Esophagus mucosa (tissue), 1 donor: Measurements from ENCODE around the gene IL19. TPM values are rescaled to one million over a fixed set of nuclear protein-coding genes. Genes with fewer than 3 reads are reported as not detected.
"Not testable (repeated sequence)": the region's sequence is repeated elsewhere in the genome, so short reads cannot be mapped to it uniquely, and the experiment has no call there.

Experiments used
- ATAC-seq: fragments of 200-7000 bp; cut with Tn5 transposase; one replicate; pipeline ENCODE4 v1.9.1; 2020
- total RNA-seq: library from RNA; stranded (reverse); gene quantifications from one replicate; pipeline ENCODE4 v1.2.4, GENCODE V29; 2023
- donor health status: DM: yes; HTN: yes; CAD: no.

Gene IL19
- total RNA-seq, 1 donor from 2014 or later = 5.5 TPM

- ATAC-seq = peak; percentile 63
Measured at GRCh38 chr1:206834711-206835110, 64.1 kb downstream of the IL19 start.

GRCh38 chr1:206835186-206835585 lies 64.6 kb downstream of the IL19 start:
- no peak for ATAC-seq

GRCh38 chr1:206836111-206836510 lies 65.5 kb downstream of the IL19 start:
- ATAC-seq = no peak

DNA sequence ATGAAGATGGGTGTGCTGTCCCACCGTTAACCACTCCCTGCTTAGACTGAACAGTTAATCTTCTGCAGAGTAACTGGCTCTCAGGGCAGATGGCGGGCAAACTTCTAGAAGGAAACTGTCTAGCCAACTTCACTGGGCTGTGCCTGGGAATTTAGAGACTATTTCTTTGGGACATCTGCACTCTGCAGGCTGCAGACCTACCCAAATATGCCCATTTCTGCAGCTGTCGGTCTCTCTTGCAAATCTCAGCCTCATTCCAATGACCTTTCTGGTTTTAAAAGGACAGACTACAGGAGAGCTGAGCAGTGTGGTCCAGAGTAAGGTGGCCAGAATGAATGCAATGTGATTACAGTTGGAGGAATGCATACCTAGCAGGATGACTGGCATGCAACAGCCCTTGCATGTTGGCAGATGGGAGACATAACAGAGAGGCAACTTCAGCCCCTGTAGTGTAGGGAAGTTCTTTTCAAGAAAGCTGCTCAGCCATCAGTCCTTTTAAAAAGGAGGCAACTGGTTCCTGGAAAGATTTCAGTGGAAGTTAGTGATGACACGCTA lies 68.5 kb downstream of the IL19 start:
- no peak for ATAC-seq

- no peak for ATAC-seq
Measured at GRCh38 chr1:206839857-206840256, 69.3 kb downstream of the IL19 start.

DNA sequence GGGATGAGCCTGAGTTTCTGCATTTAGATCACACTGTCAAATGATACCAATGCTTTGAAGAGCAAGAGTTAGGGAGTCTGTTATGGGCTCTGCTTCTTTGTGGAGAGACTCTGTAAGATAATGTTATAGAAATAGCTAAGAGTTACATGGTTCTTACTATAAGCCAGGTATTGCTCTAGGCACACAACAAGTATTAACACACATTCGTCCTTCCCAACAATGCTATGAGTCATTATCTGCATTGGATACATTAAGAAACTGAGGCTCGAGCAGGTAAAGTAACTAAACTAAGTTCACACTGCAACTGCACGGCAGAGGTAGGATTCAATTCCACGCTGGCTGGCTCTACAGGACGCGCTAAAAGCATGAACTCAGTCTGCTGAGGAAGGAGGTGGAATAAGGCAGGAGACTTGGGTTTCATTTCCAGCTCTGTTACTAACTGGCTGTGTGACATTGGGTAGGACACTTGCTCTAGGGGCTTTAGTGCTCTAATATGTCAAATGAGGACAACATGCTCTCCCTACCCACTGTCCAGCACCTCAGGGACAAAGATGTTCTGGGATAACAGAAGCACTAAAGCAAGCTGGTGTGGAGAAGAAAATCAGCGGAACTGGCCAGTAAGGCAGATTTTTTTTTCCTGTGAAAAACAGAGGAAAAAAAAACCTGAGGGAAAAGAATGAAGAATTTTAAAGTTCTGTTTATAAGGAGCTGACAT lies 71.2 kb downstream of the IL19 start:
- ATAC-seq = peak; percentile 66

- ATAC-seq = no peak
Measured at GRCh38 chr1:206842854-206843253, 72.3 kb downstream of the IL19 start.

DNA sequence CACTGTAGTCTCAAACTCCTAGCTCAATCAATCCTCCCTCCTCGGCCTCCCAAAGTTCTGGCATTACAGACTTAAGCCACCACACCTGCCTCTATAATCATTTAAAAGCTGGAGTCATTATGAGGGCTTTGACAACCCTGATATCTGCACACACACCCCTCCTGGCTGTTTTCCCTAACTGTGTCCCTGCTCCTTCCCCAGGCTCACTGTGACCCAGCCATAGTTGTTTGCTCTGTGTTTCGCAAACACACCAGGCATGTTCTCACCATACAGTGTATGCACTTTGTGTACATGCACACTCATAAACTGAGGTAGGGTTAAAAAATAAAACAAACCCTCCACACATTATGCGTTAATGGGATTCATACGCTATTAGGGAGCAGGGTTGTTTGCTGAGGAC lies 73.1 kb downstream of the IL19 start:
- ATAC-seq = no peak

DNA sequence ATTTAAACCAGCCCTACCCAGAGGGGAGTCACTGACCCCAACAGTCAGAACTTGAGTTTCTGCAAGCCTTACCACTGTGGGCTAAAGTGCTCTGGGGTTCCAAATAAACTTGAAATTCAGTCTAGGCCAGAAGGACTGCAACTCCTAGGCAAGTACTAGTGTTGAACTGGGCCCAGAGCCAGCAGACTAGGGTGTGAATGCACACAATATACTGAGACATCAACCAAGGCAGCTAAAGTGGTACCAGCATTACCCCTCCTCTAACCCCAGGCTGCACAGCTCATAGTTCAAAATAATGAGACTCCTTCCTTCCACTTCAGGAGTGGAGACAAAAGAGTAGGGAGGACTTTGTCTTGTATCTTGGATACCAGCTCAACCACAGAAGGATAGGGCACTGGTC lies 75.9 kb downstream of the IL19 start:
- peak; percentile 50 for ATAC-seq

DNA sequence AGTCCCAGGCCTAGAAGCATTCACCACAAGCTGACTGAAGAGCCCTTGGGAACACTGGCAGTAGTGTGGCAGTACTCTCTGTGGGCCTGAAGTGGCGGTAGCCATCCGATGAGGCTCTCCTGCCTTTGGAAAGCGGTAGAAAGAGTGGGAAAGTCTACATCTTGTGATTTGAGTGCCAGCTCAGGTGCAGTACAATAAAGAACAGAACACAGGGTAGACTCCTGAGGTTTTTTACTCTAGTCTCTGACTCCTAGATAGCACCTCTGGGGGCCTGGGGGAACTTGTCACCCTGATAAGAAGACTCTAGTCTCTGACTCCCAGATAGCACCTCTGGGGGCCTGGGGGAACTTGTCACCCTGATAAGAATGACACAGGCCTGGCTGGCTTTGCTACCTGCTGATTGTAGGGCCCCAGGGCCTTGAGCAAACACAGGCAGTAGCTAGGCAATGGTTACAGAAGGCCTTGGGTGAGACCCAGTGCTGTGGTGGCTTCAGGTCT lies 76.8 kb downstream of the IL19 start:
- ATAC-seq = no peak

- peak; percentile 26 for ATAC-seq
Measured at GRCh38 chr1:206847946-206848345, 77.4 kb downstream of the IL19 start.

GRCh38 chr1:206850401-206850800 lies 79.8 kb downstream of the IL19 start:
- no peak for ATAC-seq

DNA sequence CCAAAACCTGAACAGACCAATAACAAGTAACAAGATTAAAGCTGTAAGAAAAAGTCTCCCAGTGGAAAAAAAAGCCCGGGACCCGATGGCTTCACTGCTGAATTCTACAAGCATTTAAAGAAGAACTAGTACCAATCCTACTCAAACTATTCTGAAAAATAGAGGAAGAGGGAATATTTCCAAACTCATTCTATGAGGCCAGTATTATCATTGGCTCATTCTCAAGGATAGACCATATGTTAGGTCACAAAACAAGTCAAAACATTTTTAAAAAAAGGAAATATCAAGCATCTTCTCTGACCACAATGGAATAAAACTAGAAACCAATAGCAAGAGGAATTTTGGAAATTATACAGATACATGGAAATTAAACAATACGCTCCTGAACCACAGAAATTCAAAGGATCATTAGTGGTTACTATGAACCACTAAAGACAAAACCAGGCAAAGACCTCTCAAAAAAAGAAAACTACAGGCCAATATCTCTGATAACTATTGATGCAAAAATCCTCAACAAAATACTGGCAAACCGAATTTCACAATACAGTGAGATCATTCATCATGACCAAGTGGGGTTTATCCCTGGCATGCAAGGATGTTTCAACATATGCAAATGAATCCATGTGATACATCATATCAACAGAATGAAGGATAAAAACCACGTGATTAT lies 80.9 kb downstream of the IL19 start:
- no peak for ATAC-seq

DNA sequence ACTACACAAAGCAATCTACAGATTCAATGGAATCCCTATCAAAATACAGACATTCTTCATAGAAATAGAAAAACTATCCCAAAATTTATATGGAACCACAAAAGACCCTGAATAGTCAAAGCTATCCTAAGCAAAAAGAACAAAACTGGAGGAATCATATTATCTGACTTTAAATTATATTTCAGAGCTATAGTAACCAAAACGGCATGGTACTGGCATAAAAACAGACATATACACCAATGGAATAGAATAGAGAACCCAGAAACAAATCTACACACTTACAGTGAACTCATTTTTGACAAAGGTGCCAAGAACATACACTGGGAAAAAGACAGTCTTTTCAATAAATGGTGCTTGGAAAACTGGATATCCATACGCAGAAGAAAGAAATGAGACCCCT lies 82.1 kb downstream of the IL19 start:
- not testable (repeated sequence) for ATAC-seq

DNA sequence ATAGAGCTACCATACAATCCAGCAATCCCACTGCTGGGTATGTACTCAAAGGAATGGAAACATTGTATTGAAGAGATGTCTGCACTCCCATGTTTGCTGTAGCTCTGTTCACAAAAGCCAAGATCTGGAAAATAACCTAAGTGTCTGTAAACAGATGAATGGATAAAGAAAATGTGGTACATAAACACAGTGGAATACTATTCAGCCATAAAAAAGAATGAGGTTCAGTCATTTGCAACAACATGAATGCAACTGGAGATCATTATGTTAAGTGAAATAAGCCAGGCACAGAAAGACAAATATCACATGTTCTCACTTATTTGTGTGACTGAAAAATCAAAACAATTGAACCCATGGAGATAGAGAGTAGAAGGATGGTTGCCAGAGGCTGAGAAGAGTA lies 83.1 kb downstream of the IL19 start:
- ATAC-seq = not testable (repeated sequence)

- no peak for ATAC-seq
Measured at GRCh38 chr1:206854401-206855129, 84.0 kb downstream of the IL19 start.

GRCh38 chr1:206855859-206856258 lies 85.3 kb downstream of the IL19 start:
- ATAC-seq = no peak

DNA sequence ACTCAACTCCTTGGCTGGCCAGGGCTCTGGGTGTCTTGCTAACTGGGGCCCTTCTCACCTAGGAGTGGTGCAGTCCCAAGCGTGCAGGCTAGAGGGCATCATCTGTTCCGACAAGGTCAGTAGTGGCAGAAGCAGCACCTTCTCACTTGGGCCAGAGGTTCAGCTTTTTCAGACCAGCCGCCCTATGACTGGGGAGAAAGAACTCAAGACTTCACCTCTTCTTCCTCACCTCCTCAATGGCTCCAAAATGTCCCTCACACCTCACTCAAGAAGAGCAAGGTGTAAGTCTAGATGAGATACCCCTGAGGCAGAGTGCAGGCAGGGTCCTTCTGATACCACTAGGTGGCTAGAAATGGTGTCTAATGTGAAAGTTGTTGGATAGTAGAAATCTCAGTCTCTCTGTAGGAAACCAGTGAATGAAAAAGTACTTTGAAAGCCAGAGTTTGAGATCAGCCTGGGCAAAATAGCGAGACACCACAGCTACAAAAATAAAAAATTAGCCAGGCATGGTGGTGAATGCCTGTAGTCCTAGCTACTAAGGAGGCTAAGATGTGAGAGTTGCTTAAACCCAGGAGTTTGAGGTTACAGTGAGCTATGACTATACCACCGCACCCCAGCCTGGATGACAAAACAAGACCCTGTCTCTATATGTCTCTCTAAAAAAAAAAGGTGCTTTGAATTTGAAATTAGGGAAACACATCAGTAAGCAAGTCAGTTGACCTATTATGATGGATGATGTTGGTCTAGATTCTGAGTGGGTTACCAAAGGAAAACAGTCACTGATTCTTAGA lies 86.3 kb downstream of the IL19 start:
- no peak for ATAC-seq

DNA sequence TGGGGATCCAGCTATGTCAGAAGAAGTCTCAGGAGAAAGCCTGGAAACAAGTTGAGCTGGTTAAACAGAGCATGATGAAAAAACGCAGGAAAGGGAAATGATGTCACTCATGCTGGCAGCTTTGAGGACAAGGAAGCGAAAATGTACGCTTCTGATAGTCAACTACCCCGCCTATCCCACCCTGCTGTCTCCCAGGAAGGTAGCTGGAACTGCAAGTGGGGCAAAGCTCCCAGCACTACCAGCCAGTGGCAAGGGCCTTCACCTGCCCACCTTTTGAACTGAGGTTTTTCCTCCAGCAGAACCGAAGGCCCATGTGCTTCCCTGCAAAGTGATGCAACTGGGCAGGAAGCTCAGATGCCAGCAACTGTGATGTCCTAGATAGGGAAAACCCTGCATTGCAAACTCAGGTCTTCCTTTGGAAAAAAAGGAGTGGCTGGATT lies 88.5 kb downstream of the IL19 start:
- peak; percentile 80 for ATAC-seq

DNA sequence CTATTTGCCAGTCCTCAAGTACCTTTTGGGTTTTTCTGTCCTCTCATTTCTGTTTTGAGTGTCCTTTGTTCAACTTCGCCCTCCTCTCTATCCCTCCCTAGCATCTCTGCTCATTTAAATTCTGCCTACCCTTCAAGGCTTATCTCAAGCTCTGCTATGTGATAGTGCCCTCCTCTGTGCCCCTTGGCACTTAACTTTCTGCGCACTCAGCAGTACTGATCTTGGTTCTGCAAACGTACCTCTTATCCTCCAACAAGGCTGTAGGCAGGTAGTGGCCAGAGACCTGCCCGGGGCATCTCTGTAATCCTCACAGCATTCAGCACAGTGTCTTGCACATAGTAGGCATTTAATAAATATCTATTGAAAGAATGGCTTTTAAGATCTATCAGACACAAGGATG lies 89.6 kb downstream of the IL19 start:
- ATAC-seq = no peak

- peak; percentile 21 for ATAC-seq
Measured at GRCh38 chr1:206863266-206863665, 92.7 kb downstream of the IL19 start.
